Measurements from ENCODE around the gene ZFPL1. TPM values are rescaled to one million over a fixed set of nuclear protein-coding genes. Genes with fewer than 3 reads are reported as not detected.

ZFPL1 gene
- total RNA-seq, 2 donors from 2014 or later: 26.7 to 38.4 TPM

- H3K27ac ChIP-seq: no peak overlapping the region
- TF ChIP-seq, protein P1, sequence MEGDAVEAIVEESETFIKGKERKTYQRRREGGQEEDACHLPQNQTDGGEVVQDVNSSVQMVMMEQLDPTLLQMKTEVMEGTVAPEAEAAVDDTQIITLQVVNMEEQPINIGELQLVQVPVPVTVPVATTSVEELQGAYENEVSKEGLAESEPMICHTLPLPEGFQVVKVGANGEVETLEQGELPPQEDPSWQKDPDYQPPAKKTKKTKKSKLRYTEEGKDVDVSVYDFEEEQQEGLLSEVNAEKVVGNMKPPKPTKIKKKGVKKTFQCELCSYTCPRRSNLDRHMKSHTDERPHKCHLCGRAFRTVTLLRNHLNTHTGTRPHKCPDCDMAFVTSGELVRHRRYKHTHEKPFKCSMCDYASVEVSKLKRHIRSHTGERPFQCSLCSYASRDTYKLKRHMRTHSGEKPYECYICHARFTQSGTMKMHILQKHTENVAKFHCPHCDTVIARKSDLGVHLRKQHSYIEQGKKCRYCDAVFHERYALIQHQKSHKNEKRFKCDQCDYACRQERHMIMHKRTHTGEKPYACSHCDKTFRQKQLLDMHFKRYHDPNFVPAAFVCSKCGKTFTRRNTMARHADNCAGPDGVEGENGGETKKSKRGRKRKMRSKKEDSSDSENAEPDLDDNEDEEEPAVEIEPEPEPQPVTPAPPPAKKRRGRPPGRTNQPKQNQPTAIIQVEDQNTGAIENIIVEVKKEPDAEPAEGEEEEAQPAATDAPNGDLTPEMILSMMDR (IDR thresholded peaks at IDR 0.05): no peak
- no peak overlapping the region for H3K4me3 ChIP-seq
- peaks cover 24% of the 10 kb centered on the region for H3K36me3 ChIP-seq
- H3K9me3 ChIP-seq: no peaks in the 10 kb centered on the region
- no peaks in the 10 kb centered on the region for H3K27me3 ChIP-seq
- peaks cover 0 to 24% of the 10 kb centered on the region in 2 donors for H3K4me1 ChIP-seq
- DNase-seq (ENCODE audit: low spot score): no peak
Observed at GRCh38 chr11:65087216-65087615, 3.2 kb downstream of the ZFPL1 start.

DNA sequence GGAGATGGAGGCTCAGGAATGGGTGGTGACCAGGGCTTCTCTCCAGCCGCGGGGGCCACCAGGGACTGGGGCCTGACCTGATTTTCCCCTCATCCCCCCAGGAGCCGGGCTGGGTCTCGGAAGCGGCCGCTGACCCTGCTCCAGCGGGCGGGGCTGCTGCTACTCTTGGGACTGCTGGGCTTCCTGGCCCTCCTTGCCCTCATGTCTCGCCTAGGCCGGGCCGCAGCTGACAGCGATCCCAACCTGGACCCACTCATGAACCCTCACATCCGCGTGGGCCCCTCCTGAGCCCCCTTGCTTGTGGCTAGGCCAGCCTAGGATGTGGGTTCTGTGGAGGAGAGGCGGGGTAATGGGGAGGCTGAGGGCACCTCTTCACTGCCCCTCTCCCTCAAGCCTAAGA, 3.8 kb downstream of the ZFPL1 start:
- Histone ChIP-seq H3K36me3 (peaks cover 24% of the 10 kb centered on the region), H3K4me3 (no peak overlapping the region), H3K9me3 (no peaks in the 10 kb centered on the region), H3K27ac (no peak overlapping the region), H3K27me3 (no peaks in the 10 kb centered on the region), H3K4me1 (peaks cover 0 to 24% of the 10 kb centered on the region in 2 donors)
- TF ChIP-seq, protein P1 (IDR thresholded peaks at IDR 0.05): no peak
- DNase-seq (ENCODE audit: low spot score): no peak

- no peak overlapping the region for H3K27ac ChIP-seq
- no peak overlapping the region for H3K4me3 ChIP-seq
- TF ChIP-seq, protein P1 (IDR thresholded peaks at IDR 0.05): no peak
- peaks cover 24% of the 10 kb centered on the region for H3K36me3 ChIP-seq
- H3K9me3 ChIP-seq: no peaks in the 10 kb centered on the region
- H3K27me3 ChIP-seq: no peaks in the 10 kb centered on the region
- DNase-seq (ENCODE audit: low spot score): no peak
- peaks cover 0 to 12% of the 10 kb centered on the region in 2 donors for H3K4me1 ChIP-seq
Observed at GRCh38 chr11:65089621-65090020, 5.6 kb downstream of the ZFPL1 start.

DNA sequence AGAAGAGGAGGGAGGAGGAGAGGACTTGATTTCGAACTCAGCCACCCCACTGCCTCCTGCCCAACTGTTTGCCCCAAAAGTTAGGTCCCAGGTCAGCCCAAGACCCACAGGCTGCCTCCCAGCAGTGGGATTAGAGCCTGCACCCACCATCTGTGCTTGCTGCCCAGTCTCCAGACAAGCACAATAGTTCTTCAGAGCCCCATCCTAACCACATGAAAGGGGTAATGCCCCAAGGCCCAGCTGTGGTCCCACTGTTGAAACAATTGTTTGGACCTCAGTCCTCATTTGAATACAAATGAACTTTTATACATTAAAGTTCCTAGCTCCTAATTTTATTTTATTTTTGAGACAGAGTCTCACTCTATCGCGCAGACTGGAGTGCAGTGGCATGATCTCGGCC, 6.6 kb downstream of the ZFPL1 start:
- Histone ChIP-seq H3K27ac (no peak overlapping the region), H3K9me3 (no peaks in the 10 kb centered on the region), H3K36me3 (peaks cover 24% of the 10 kb centered on the region), H3K27me3 (no peaks in the 10 kb centered on the region), H3K4me3 (no peak overlapping the region), H3K4me1 (peaks cover 0 to 5% of the 10 kb centered on the region in 2 donors)
- DNase-seq (ENCODE audit: low spot score): no peak
- TF ChIP-seq, protein P1 (IDR thresholded peaks at IDR 0.05): no peak

DNA sequence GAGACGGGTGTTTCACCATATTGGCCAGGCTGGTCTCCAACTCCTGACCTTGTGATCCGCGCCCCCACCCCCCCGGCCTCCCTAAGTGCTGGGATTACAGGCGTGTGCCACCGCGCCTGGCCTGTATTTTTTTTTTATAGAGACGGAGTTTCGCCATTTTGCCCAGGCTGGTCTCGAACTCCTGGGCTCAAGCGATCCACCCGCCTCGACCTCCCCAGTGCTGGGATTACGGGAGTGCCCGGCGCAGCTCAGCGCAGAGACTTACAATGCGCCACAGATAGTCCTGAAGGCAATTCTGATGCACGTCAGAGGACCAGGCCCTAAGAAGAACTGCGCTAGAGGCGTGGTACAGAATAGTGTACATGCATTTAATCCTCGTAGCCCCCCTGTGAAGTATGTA, 11.4 kb downstream of the ZFPL1 start:
- Histone ChIP-seq H3K27ac (peak overlapping the region in 1 of 2 donors; percentile 96), H3K4me3 (peak overlapping the region in 1 of 2 donors; percentile 86), H3K4me1 (peaks cover 0 to 17% of the 10 kb centered on the region in 2 donors), H3K9me3 (no peaks in the 10 kb centered on the region), H3K27me3 (no peaks in the 10 kb centered on the region), H3K36me3 (no peaks in the 10 kb centered on the region)
- TF ChIP-seq, protein P1 (IDR thresholded peaks at IDR 0.05): no peak
- DNase-seq (ENCODE audit: low spot score): no peak
